GM23338 (cell line): Measurements from ENCODE around the gene ADAMTS14. TPM values are rescaled to one million over a fixed set of nuclear protein-coding genes. Genes with fewer than 3 reads are reported as not detected.

Source experiments
- ATAC-seq: fragments of 200-7000 bp; cut with Tn5 transposase; 3 replicates; pipeline ENCODE4 v1.9.1; 2020
- DNase-seq: peaks from one replicate; pipeline ENCODE4 v3.0.0-alpha.2; 2015; ENCODE audit warnings: low spot score
- H2AFZ ChIP-seq: fragments of 200-600 bp; sonication (generic); 2 replicates; pipeline ENCODE4 v1.8.0; 2016; ENCODE audit warnings: antibody characterized with exemption, mild to moderate bottlenecking, moderate library complexity
- H3F3A ChIP-seq: fragments of 200-600 bp; sonication (generic); replicated peaks from 2 replicates; pipeline ENCODE4 v1.8.0; 2017; ENCODE audit warnings: antibody characterized with exemption, mixed run types, low read depth
- H3K27ac ChIP-seq: fragments of 200-600 bp; sonication (generic); 2 replicates; pipeline ENCODE4 v1.6.1; 2016; ENCODE audit warnings: low read depth
- H3K27me3 ChIP-seq: fragments of 200-600 bp; sonication (generic); 2 replicates; pipeline ENCODE4 v1.8.0; 2016; ENCODE audit warnings: mild to moderate bottlenecking, mixed run types, moderate library complexity; ENCODE audit not compliant: insufficient read depth
- H3K36me3 ChIP-seq: fragments of 200-600 bp; sonication (generic); 2 replicates; pipeline ENCODE4 v1.8.0; 2016; ENCODE audit warnings: mild to moderate bottlenecking; ENCODE audit not compliant: insufficient read depth
- H3K4me1 ChIP-seq: fragments of 200-600 bp; sonication (generic); 2 replicates; pipeline ENCODE4 v1.8.0; 2016; ENCODE audit warnings: mild to moderate bottlenecking, moderate library complexity; ENCODE audit not compliant: insufficient read depth
- H3K4me2 ChIP-seq: fragments of 200-600 bp; sonication (generic); 2 replicates; pipeline ENCODE4 v1.7.1; 2017; ENCODE audit warnings: mixed run types
- H3K4me3 ChIP-seq: fragments of 200-600 bp; sonication (generic); 2 replicates; pipeline ENCODE4 v1.6.1; 2016; ENCODE audit warnings: mixed run types
- H3K79me2 ChIP-seq: fragments of 200-600 bp; sonication (generic); replicated peaks from 2 replicates; pipeline ENCODE4 v1.8.0; 2017; ENCODE audit warnings: mild to moderate bottlenecking; ENCODE audit not compliant: insufficient read depth
- H3K9me2 ChIP-seq: fragments of 200-600 bp; sonication (generic); 2 replicates; pipeline ENCODE4 v1.8.0; 2017; ENCODE audit not compliant: insufficient read depth
- H4K20me1 ChIP-seq: fragments of 200-600 bp; sonication (generic); replicated peaks from 2 replicates; pipeline ENCODE4 v1.8.0; 2017; ENCODE audit warnings: mild to moderate bottlenecking; ENCODE audit not compliant: insufficient read depth
- H3K27ac Mint-ChIP-seq: 2 replicates; pipeline ENCODE4 v1.8.0; 2020; ENCODE audit warnings: inconsistent platforms, mild to moderate bottlenecking, moderate library complexity, mixed read lengths
- H3K27me3 Mint-ChIP-seq: 3 replicates; pipeline ENCODE4 v1.8.0; 2022; ENCODE audit warnings: low read depth, mild to moderate bottlenecking, moderate library complexity, mixed read lengths, inconsistent platforms; ENCODE audit not compliant: insufficient read depth, poor library complexity
- H3K36me3 Mint-ChIP-seq: 3 replicates; pipeline ENCODE4 v1.8.0; 2021; ENCODE audit warnings: low read depth, mild to moderate bottlenecking, inconsistent platforms, moderate library complexity, mixed read lengths
- H3K4me1 Mint-ChIP-seq: 3 replicates; pipeline ENCODE4 v1.8.0; 2020; ENCODE audit warnings: mild to moderate bottlenecking, inconsistent platforms, mixed read lengths
- H3K4me3 Mint-ChIP-seq: 3 replicates; pipeline ENCODE4 v1.8.0; 2021; ENCODE audit warnings: moderate library complexity, mild to moderate bottlenecking, inconsistent platforms, mixed read lengths
- H3K9me3 Mint-ChIP-seq: 3 replicates; pipeline ENCODE4 v1.8.0; 2020; ENCODE audit warnings: moderate library complexity, mild to moderate bottlenecking, inconsistent platforms, mixed read lengths
- CTCF ChIP-seq, 2 experiments: fragments of 200-600 bp in 1 of 2; sonication (generic) in 1 of 2; conservative IDR thresholded peaks; 2 replicates each; pipeline versions ENCODE4 v1.5.1 to v1.6.1; 2016 to 2017; ENCODE audit warnings: antibody characterized with exemption in 2 of 2, low read depth in 2 of 2, mild to moderate bottlenecking in 2 of 2, moderate library complexity in 1 of 2
- ETS1 ChIP-seq: IDR thresholded peaks from 2 replicates; pipeline ENCODE4 v1.6.1; 2016; ENCODE audit warnings: antibody characterized with exemption
- EZH2 ChIP-seq: fragments of 200-600 bp; sonication (generic); IDR thresholded peaks from one replicate; pipeline ENCODE4 v1.8.0; 2017; ENCODE audit warnings: antibody characterized with exemption, mild to moderate bottlenecking, low read depth; ENCODE audit not compliant: unreplicated experiment
- EZH2phosphoT487 ChIP-seq: fragments of 200-600 bp; sonication (generic); IDR thresholded peaks from one replicate; pipeline ENCODE4 v1.8.1; 2018; ENCODE audit warnings: antibody characterized with exemption; ENCODE audit not compliant: unreplicated experiment
- JUNB ChIP-seq: IDR thresholded peaks from one replicate; pipeline ENCODE4 v1.6.1; 2016; ENCODE audit warnings: antibody characterized with exemption; ENCODE audit not compliant: unreplicated experiment
- ZNF114 ChIP-seq: fragments of 250-450 bp; sonication (Bioruptor Pico); IDR thresholded peaks from 2 replicates; pipeline ENCODE4 v1.5.0; 2020; ENCODE audit warnings: mild to moderate bottlenecking, moderate library complexity
- polyA plus RNA-seq: library from polyadenylated mRNA; unstranded; fragments of >200 nt; fragmentation: Nextera tagmentation; extraction: Ambion mirVana; gene quantifications from 2 replicates; pipeline ENCODE4 v1.2.1, GENCODE V29; 2016
- total RNA-seq: library from RNA; depleted of rRNA; stranded (reverse); fragments of >200 nt; shearing (Covaris generic); gene quantifications from 2 replicates; pipeline ENCODE4 v1.2.3, GENCODE V29; 2014
- TF ChIP-seq, protein P1 (sequence below): fragments of 250-450 bp; sonication (Bioruptor Pico); IDR thresholded peaks from 2 replicates; pipeline ENCODE4 v1.5.0; 2020; ENCODE audit warnings: mild to moderate bottlenecking, moderate library complexity
- TF ChIP-seq, protein P2 (sequence below): IDR thresholded peaks from one replicate; pipeline ENCODE4 v1.6.1; 2018; ENCODE audit warnings: antibody characterized with exemption; ENCODE audit not compliant: unreplicated experiment

The ADAMTS14 gene
- total and polyA plus RNA-seq, 2 experiments from 2014 or later, result 1.9 to 2.1 TPM

- TF ChIP-seq, protein P1, sequence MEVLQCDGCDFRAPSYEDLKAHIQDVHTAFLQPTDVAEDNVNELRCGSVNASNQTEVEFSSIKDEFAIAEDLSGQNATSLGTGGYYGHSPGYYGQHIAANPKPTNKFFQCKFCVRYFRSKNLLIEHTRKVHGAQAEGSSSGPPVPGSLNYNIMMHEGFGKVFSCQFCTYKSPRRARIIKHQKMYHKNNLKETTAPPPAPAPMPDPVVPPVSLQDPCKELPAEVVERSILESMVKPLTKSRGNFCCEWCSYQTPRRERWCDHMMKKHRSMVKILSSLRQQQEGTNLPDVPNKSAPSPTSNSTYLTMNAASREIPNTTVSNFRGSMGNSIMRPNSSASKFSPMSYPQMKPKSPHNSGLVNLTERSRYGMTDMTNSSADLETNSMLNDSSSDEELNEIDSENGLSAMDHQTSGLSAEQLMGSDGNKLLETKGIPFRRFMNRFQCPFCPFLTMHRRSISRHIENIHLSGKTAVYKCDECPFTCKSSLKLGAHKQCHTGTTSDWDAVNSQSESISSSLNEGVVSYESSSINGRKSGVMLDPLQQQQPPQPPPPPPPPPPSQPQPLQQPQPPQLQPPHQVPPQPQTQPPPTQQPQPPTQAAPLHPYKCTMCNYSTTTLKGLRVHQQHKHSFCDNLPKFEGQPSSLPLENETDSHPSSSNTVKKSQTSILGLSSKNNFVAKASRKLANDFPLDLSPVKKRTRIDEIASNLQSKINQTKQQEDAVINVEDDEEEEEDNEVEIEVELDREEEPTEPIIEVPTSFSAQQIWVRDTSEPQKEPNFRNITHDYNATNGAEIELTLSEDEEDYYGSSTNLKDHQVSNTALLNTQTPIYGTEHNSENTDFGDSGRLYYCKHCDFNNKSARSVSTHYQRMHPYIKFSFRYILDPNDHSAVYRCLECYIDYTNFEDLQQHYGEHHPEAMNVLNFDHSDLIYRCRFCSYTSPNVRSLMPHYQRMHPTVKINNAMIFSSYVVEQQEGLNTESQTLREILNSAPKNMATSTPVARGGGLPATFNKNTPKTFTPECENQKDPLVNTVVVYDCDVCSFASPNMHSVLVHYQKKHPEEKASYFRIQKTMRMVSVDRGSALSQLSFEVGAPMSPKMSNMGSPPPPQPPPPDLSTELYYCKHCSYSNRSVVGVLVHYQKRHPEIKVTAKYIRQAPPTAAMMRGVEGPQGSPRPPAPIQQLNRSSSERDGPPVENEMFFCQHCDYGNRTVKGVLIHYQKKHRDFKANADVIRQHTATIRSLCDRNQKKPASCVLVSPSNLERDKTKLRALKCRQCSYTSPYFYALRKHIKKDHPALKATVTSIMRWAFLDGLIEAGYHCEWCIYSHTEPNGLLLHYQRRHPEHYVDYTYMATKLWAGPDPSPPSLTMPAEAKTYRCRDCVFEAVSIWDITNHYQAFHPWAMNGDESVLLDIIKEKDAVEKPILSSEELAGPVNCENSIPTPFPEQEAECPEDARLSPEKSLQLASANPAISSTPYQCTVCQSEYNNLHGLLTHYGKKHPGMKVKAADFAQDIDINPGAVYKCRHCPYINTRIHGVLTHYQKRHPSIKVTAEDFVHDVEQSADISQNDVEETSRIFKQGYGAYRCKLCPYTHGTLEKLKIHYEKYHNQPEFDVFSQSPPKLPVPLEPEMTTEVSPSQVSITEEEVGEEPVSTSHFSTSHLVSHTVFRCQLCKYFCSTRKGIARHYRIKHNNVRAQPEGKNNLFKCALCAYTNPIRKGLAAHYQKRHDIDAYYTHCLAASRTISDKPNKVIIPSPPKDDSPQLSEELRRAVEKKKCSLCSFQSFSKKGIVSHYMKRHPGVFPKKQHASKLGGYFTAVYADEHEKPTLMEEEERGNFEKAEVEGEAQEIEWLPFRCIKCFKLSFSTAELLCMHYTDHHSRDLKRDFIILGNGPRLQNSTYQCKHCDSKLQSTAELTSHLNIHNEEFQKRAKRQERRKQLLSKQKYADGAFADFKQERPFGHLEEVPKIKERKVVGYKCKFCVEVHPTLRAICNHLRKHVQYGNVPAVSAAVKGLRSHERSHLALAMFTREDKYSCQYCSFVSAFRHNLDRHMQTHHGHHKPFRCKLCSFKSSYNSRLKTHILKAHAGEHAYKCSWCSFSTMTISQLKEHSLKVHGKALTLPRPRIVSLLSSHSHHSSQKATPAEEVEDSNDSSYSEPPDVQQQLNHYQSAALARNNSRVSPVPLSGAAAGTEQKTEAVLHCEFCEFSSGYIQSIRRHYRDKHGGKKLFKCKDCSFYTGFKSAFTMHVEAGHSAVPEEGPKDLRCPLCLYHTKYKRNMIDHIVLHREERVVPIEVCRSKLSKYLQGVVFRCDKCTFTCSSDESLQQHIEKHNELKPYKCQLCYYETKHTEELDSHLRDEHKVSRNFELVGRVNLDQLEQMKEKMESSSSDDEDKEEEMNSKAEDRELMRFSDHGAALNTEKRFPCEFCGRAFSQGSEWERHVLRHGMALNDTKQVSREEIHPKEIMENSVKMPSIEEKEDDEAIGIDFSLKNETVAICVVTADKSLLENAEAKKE (CRISPR knock-in tag), result no peak
- TF ChIP-seq EZH2phosphoT487, result no peak
- TF ChIP-seq ZNF114, result no peak
- TF ChIP-seq, protein P2, sequence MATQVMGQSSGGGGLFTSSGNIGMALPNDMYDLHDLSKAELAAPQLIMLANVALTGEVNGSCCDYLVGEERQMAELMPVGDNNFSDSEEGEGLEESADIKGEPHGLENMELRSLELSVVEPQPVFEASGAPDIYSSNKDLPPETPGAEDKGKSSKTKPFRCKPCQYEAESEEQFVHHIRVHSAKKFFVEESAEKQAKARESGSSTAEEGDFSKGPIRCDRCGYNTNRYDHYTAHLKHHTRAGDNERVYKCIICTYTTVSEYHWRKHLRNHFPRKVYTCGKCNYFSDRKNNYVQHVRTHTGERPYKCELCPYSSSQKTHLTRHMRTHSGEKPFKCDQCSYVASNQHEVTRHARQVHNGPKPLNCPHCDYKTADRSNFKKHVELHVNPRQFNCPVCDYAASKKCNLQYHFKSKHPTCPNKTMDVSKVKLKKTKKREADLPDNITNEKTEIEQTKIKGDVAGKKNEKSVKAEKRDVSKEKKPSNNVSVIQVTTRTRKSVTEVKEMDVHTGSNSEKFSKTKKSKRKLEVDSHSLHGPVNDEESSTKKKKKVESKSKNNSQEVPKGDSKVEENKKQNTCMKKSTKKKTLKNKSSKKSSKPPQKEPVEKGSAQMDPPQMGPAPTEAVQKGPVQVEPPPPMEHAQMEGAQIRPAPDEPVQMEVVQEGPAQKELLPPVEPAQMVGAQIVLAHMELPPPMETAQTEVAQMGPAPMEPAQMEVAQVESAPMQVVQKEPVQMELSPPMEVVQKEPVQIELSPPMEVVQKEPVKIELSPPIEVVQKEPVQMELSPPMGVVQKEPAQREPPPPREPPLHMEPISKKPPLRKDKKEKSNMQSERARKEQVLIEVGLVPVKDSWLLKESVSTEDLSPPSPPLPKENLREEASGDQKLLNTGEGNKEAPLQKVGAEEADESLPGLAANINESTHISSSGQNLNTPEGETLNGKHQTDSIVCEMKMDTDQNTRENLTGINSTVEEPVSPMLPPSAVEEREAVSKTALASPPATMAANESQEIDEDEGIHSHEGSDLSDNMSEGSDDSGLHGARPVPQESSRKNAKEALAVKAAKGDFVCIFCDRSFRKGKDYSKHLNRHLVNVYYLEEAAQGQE, result no peak
- no peak for TF ChIP-seq EZH2
Measured at GRCh38 chr10:70810967-70811366, 138.7 kb downstream of the ADAMTS14 start (continued).

DNA sequence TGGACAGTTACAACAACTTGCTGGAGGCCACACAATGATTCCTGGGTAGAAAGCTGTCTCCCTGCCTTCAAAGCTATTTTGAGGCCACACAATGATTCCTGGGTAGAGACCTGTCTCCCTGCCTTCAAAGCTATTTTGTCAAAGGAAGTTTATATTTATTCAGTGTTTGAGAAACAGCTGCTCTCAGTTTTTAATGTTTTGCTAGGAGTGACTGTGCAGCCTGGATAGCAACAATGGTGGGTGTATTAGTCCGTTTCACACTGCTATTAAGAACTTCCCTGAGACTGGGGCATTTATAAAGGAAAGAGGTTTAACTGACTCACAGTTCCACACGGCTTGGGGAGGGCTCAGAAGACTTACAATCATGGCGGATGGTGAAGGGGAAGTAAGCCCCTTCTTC is 139.6 kb downstream of the ADAMTS14 start:
- Histone ChIP-seq H3K4me1 (peaks cover 12% of the 10 kb centered on the region), H3K4me2 (no peak overlapping the region), H3K9me2 (no peaks in the 10 kb centered on the region), H3K36me3 (no peaks in the 10 kb centered on the region), H2AFZ (no peak overlapping the region), H3K4me3 (no peak overlapping the region), H3F3A (no peaks in the 10 kb centered on the region), H3K79me2 (peaks cover 2% of the 10 kb centered on the region), H4K20me1 (peaks cover under 1% of the 10 kb centered on the region; the same call in 1 of the 2 replicates), H3K27me3 (no peaks in the 10 kb centered on the region), H3K27ac (no peak overlapping the region)
- DNase-seq (no peak), ATAC-seq (no peak)
- H3K4me3 Mint-ChIP-seq, result no peak overlapping the region
- no peaks in the 10 kb centered on the region for H3K9me3 Mint-ChIP-seq
- H3K36me3 Mint-ChIP-seq, result peaks cover 6% of the 10 kb centered on the region; the same call in 2 of the 3 replicates
- no peak overlapping the region for H3K27ac Mint-ChIP-seq
- H3K4me1 Mint-ChIP-seq, result peaks cover 19% of the 10 kb centered on the region
- peaks cover 15% of the 10 kb centered on the region for H3K27me3 Mint-ChIP-seq
- no peak for TF ChIP-seq ETS1
- no peak for TF ChIP-seq JUNB
- TF ChIP-seq CTCF (conservative IDR thresholded peaks at IDR 0.05; ENCODE audit: low read depth in 2 of 2), result no peak
- TF ChIP-seq, protein P2, result no peak
